Endothelial cell of umbilical vein (primary cell): Measurements from ENCODE around the gene PTGES2. TPM values are rescaled to one million over a fixed set of nuclear protein-coding genes. Genes with fewer than 3 reads are reported as not detected.

Experiments used
- BruUV-seq: library from RNA; stranded (reverse); fragments of 400-500 nt; replicated peaks from 2 replicates; lab custom pipeline; 2021; lab: Mats Ljungman, UMichigan
- CTCF ChIA-PET: fragments of 300-600, 350-600 bp; sonication (Branson Sonifier 250); formaldehyde crosslinking; loops from one replicate; lab custom pipeline; 2021; ENCODE audit warnings: antibody characterized with exemption, inconsistent platforms; lab: Charles Lee
- POLR2A ChIA-PET: fragments of 300-600, 350-600 bp; sonication (Branson Sonifier 250); formaldehyde crosslinking; loops from one replicate; lab custom pipeline; 2021; ENCODE audit warnings: antibody characterized with exemption, inconsistent platforms; lab: Charles Lee
- DNase-seq: peaks from one replicate; pipeline ENCODE4 v3.0.0-alpha.2; 2011; ENCODE audit warnings: low read depth, low spot score
- FAIRE-seq: peaks from 2 replicates; lab custom pipeline; 2011; peaks lifted over from hg19 to GRCh38; lab: Jason Lieb, UNC
- H2AFZ ChIP-seq: 2 replicates; pipeline ENCODE4 v1.6.0; 2012; ENCODE audit warnings: low read depth, low read length, control low read depth, inconsistent platforms
- H3K27ac ChIP-seq: 2 replicates; pipeline ENCODE4 v1.5.1; 2011; ENCODE audit warnings: low read depth, mild to moderate bottlenecking, control low read depth, low read length, moderate library complexity; ENCODE audit not compliant: insufficient read depth
- H3K27me3 ChIP-seq, 2 experiments: 2 replicates each; pipeline versions ENCODE4 v1.6.0 to v1.6.1; 2011; ENCODE audit warnings: low read length in 2 of 2, mixed read lengths in 1 of 2; ENCODE audit not compliant: control insufficient read depth in 2 of 2, insufficient read depth in 2 of 2
- H3K36me3 ChIP-seq, 2 experiments: 2 replicates in 1 of 2; 3 replicates in 1 of 2; pipeline ENCODE4 v1.5.1; 2011; ENCODE audit warnings: low read length in 2 of 2, mild to moderate bottlenecking in 1 of 2, moderate library complexity in 1 of 2; ENCODE audit not compliant: control insufficient read depth in 2 of 2, insufficient read depth in 2 of 2; ENCODE audit errors: extremely low read depth in 1 of 2
- H3K4me1 ChIP-seq: 3 replicates; pipeline ENCODE4 v1.5.1; 2011; ENCODE audit warnings: mild to moderate bottlenecking, low read length; ENCODE audit not compliant: control insufficient read depth, insufficient read depth; ENCODE audit errors: extremely low read depth
- H3K4me2 ChIP-seq: 2 replicates; pipeline ENCODE4 v1.6.1; 2011; ENCODE audit warnings: low read length, control low read depth, mixed read lengths; ENCODE audit not compliant: insufficient read depth
- H3K4me3 ChIP-seq, 3 experiments: fragments of 200-600 bp in 1 of 3; sonication (generic), shearing (Covaris generic) in 1 of 3; replicated peaks in 1 of 3; 2 replicates each; pipeline ENCODE4 v1.5.1; 2011 to 2016; ENCODE audit warnings: control low read depth in 3 of 3, low read length in 3 of 3, mild to moderate bottlenecking in 2 of 3, inconsistent platforms in 1 of 3, low read depth in 1 of 3, moderate library complexity in 1 of 3; ENCODE audit not compliant: insufficient read depth in 1 of 3
- H3K79me2 ChIP-seq: 2 replicates; pipeline ENCODE4 v1.6.0; 2012; ENCODE audit warnings: low read length, inconsistent platforms; ENCODE audit not compliant: control insufficient read depth, insufficient read depth
- H3K9ac ChIP-seq: replicated peaks from 2 replicates; pipeline ENCODE3; 2011; ENCODE audit warnings: low read length, control low read depth; ENCODE audit not compliant: insufficient read depth; ENCODE audit errors: extremely low read depth
- H3K9me1 ChIP-seq: replicated peaks from 3 replicates; pipeline ENCODE4 v1.6.0; 2011; ENCODE audit warnings: mild to moderate bottlenecking, low read length; ENCODE audit not compliant: control insufficient read depth, insufficient read depth; ENCODE audit errors: extremely low read depth
- H3K9me3 ChIP-seq: replicated peaks from 2 replicates; pipeline ENCODE4 v1.5.1; 2012; ENCODE audit warnings: low read length, inconsistent platforms; ENCODE audit not compliant: control insufficient read depth, insufficient read depth
- H4K20me1 ChIP-seq: replicated peaks from 2 replicates; pipeline ENCODE3; 2011; ENCODE audit warnings: mild to moderate bottlenecking, low read length; ENCODE audit not compliant: control insufficient read depth, insufficient read depth; ENCODE audit errors: extremely low read depth
- EZH2 ChIP-seq: IDR thresholded peaks from 2 replicates; pipeline ENCODE4 v1.6.1; 2012; ENCODE audit warnings: borderline replicate concordance, low read depth, mild to moderate bottlenecking, moderate library complexity, low read length, inconsistent platforms; ENCODE audit not compliant: severe bottlenecking
- FOS ChIP-seq: IDR thresholded peaks from 2 replicates; pipeline ENCODE4 v1.6.1; 2011; ENCODE audit warnings: mild to moderate bottlenecking, low read length, moderate library complexity, borderline replicate concordance; ENCODE audit not compliant: insufficient read depth
- GATA2 ChIP-seq: IDR thresholded peaks from 2 replicates; pipeline ENCODE4 v1.7.0; 2011; ENCODE audit warnings: low read depth, mild to moderate bottlenecking, moderate library complexity, mixed read lengths, low read length; ENCODE audit not compliant: insufficient read length, insufficient read depth
- MYC ChIP-seq: IDR thresholded peaks from one replicate; pipeline ENCODE4 v1.6.1; 2011; ENCODE audit warnings: mild to moderate bottlenecking, low read depth, low read length
- POLR2A ChIP-seq: IDR thresholded peaks from 2 replicates; pipeline ENCODE4 v1.6.1; 2012; ENCODE audit warnings: low read depth, mild to moderate bottlenecking, control low read depth, low read length
- POLR2AphosphoS5 ChIP-seq: IDR thresholded peaks from 2 replicates; pipeline ENCODE4 v1.6.1; 2012; ENCODE audit warnings: low read depth, mild to moderate bottlenecking, control low read depth, low read length, moderate library complexity; ENCODE audit not compliant: insufficient read depth
- dilution Hi-C: fragments of 300-500 bp; cut with MboI; formaldehyde crosslinking; loops from one replicate; pipeline ENCODE4 v1.15.0; 2019; ENCODE audit warnings: low sequenced_read_pairs; ENCODE audit not compliant: extremely low pct_ligation_motif_present
- intact Hi-C: fragments of 100-400 bp; cut with micrococcal nuclease; formaldehyde crosslinking; loops from one replicate; pipeline ENCODE4 v1.10.0; 2022
- polyA plus RNA-seq, 4 experiments: library from polyadenylated mRNA; depleted of rRNA in 3 of 4; stranded (reverse) in 3 of 4; unstranded in 1 of 4; fragments of >200 nt; gene quantifications; 2 replicates each; pipeline versions ENCODE4 v1.2.1 to v1.2.3, GENCODE V29; 2011 to 2012; ENCODE audit warnings: missing spikeins in 1 of 4
- total RNA-seq: library from RNA; stranded (reverse); gene quantifications from 2 replicates; pipeline ENCODE4 v1.2.3, GENCODE V29; 2021
- TF ChIP-seq, protein P1 (sequence below): IDR thresholded peaks from 2 replicates; pipeline ENCODE4 v1.6.1; 2011; ENCODE audit not compliant: insufficient read depth, insufficient read length
- TF ChIP-seq, protein P2 (sequence below), 2 donors: IDR thresholded peaks; 1 replicate in 1 of 2; 2 replicates in 1 of 2; pipeline ENCODE4 v1.5.1; 2011; ENCODE audit warnings: low read length in 2 of 2, mild to moderate bottlenecking in 2 of 2, moderate library complexity in 2 of 2, control low read depth in 1 of 2, inconsistent platforms in 1 of 2, low read depth in 1 of 2; ENCODE audit not compliant: insufficient read depth in 1 of 2; ENCODE audit errors: extremely low read depth in 1 of 2

The PTGES2 gene
- total and polyA plus RNA-seq, 2 donors (not counting 3 experiments of a cell fraction or from before 2014, with no cell fraction given) = 64.2 to 69.9 TPM

DNA sequence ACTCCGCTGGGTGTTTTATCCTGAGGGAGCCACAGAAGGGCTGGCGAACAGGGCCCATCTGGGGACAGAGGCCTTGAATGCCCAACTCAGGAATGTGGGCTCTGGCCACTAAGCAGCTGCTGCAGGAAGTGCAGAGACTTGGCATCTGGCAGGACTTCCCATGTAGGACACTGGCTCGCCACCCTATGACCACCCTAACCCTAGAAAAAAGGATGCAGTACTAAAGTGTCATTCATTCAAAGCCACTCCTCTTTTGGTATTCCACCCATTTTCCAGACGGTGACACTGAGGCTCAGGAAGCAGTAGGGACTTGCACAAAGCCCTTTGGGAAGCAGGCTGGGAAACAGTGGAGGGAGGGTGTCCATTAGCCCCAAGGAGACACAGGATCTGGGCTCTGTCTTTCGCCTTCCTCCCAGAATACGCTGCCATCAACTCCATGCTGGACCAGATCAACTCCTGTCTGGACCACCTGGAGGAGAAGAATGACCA is 35.5 kb upstream of the PTGES2 start:
- no peak overlapping the region for H2AFZ ChIP-seq
- TF ChIP-seq POLR2A (no peak), POLR2AphosphoS5 (peak; percentile 12)
- H3K4me3 ChIP-seq = no peak overlapping the region
- H3K9ac ChIP-seq = no peak overlapping the region
- H3K79me2 ChIP-seq = no peaks in the 10 kb centered on the region
- FAIRE-seq (no peak), DNase-seq (no peak)
- H3K9me1 ChIP-seq = no peaks in the 10 kb centered on the region
- H3K4me2 ChIP-seq = no peak overlapping the region
- intact Hi-C loops = no loop called here
- no peak overlapping the region for H3K27ac ChIP-seq
- no peaks in the 10 kb centered on the region for H3K27me3 ChIP-seq
- no TSS peak for BruUV-seq
- ChIA-PET POLR2A (no interaction called here), CTCF (no interaction called here)
- H4K20me1 ChIP-seq = no peaks in the 10 kb centered on the region
- dilution Hi-C loops = no loop called here
- peaks cover 4 to 47% of the 10 kb centered on the region in 2 experiments for H3K36me3 ChIP-seq
- H3K4me1 ChIP-seq = peaks cover 11% of the 10 kb centered on the region
- H3K9me3 ChIP-seq = no peaks in the 10 kb centered on the region

DNA sequence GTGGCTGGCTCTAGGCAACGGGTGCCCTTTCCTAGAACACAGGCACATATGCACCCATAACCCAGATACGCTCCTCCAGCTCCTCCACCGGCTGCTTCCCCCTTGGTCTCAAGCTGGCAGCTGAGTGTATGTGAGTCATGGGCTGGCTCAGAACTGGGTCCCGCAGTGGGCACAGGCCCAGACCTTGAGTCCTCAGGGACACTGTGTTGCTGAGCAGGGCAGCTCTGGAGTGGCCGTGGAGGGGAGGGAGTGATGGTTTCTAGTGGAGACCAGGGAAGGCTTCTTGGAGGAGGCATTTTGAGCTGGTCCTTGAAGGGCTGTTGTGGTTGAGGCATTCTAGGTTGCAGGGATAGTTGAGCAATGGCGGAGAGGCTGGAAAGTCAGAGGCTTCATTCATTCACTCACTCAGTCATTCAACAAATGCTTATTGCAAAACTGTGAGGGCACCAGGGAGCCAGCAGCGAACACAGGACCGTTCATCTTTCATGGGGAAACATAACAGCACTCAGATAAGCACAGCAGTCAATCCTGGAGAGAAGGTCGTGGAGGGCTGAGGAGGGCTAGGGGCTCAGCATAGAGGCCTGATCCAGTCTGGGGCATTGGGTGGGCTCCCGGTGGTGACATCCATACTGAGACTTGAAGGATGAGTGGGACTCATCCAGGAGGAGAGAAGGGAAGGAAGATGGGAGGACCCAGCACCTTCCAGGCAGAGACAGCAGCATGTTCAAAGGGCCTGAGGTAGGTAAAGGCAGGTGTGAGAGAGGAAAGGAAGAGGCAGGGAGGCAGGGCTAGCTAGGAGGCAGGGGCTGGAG is 34.9 kb upstream of the PTGES2 start:
- FAIRE-seq = no peak
- CTCF ChIA-PET = interaction anchor here (1.3 to 1.8 kb wide), 2 partner anchors 29 to 30 kb away, joined by 3 to 4 read pairs; partner anchors contain the start of gene CIZ1

More for the DNA sequence above, 34.9 kb upstream of the PTGES2 start:
- Histone ChIP-seq H3K36me3 (peaks cover 4 to 41% of the 10 kb centered on the region in 2 experiments), H3K9me3 (no peaks in the 10 kb centered on the region), H3K4me2 (no peak overlapping the region), H4K20me1 (no peaks in the 10 kb centered on the region), H2AFZ (no peak overlapping the region), H3K4me3 (no peak overlapping the region), H3K27ac (no peak overlapping the region), H3K4me1 (peaks cover 11% of the 10 kb centered on the region), H3K9me1 (no peaks in the 10 kb centered on the region), H3K27me3 (no peaks in the 10 kb centered on the region), H3K79me2 (no peaks in the 10 kb centered on the region), H3K9ac (no peak overlapping the region)
- TF ChIP-seq, protein P1, sequence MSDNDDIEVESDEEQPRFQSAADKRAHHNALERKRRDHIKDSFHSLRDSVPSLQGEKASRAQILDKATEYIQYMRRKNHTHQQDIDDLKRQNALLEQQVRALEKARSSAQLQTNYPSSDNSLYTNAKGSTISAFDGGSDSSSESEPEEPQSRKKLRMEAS = no peak
- TF ChIP-seq MYC (no peak), FOS (no peak), EZH2 (no peak), POLR2A (no peak), GATA2 (no peak)
- TF ChIP-seq, protein P2, sequence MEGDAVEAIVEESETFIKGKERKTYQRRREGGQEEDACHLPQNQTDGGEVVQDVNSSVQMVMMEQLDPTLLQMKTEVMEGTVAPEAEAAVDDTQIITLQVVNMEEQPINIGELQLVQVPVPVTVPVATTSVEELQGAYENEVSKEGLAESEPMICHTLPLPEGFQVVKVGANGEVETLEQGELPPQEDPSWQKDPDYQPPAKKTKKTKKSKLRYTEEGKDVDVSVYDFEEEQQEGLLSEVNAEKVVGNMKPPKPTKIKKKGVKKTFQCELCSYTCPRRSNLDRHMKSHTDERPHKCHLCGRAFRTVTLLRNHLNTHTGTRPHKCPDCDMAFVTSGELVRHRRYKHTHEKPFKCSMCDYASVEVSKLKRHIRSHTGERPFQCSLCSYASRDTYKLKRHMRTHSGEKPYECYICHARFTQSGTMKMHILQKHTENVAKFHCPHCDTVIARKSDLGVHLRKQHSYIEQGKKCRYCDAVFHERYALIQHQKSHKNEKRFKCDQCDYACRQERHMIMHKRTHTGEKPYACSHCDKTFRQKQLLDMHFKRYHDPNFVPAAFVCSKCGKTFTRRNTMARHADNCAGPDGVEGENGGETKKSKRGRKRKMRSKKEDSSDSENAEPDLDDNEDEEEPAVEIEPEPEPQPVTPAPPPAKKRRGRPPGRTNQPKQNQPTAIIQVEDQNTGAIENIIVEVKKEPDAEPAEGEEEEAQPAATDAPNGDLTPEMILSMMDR (IDR thresholded peaks at IDR 0.05; ENCODE audit: extremely low read depth in 1 of 2, insufficient read depth in 1 of 2, low read depth in 1 of 2, low read length in 2 of 2) = no peak
- dilution Hi-C loops (no loop called here), intact Hi-C loops (no loop called here)
- POLR2A ChIA-PET = no interaction called here
- no TSS peak for BruUV-seq
- DNase-seq = no peak
